KMS-11 (cell line): ENCODE results near the gene SPATS2.
A peak's percentile ranks its signal among the peaks of the same experiment; 100 is the strongest.

ENCODE experiments used
- H2AFZ ChIP-seq: fragments of 200-600 bp; sonication (generic); 2 replicates; pipeline ENCODE4 v1.6.1; 2016; ENCODE audit warnings: antibody characterized with exemption, mixed run types, low read depth
- H3K27ac ChIP-seq: fragments of 200-600 bp; sonication (generic); 2 replicates; pipeline ENCODE4 v1.6.1; 2016; ENCODE audit warnings: mild to moderate bottlenecking, mixed run types
- H3K27me3 ChIP-seq: fragments of 200-600 bp; sonication (generic); 2 replicates; pipeline ENCODE4 v1.6.1; 2017; ENCODE audit warnings: mild to moderate bottlenecking, low read depth, mixed run types, moderate library complexity; ENCODE audit not compliant: insufficient read depth
- H3K36me3 ChIP-seq: fragments of 200-600 bp; sonication (generic); 2 replicates; pipeline ENCODE4 v1.6.1; 2017; ENCODE audit warnings: mild to moderate bottlenecking, mixed run types; ENCODE audit not compliant: insufficient read depth
- H3K4me1 ChIP-seq: fragments of 200-600 bp; sonication (generic); 2 replicates; pipeline ENCODE4 v1.6.1; 2016; ENCODE audit warnings: mild to moderate bottlenecking, low read depth, mixed run types; ENCODE audit not compliant: poor library complexity, severe bottlenecking
- H3K4me2 ChIP-seq: fragments of 200-600 bp; sonication (generic); 2 replicates; pipeline ENCODE4 v1.7.0; 2016; ENCODE audit warnings: mild to moderate bottlenecking, mixed run types
- H3K4me3 ChIP-seq: fragments of 200-600 bp; sonication (generic); IDR thresholded peaks from 2 replicates; pipeline ENCODE4 v1.6.1; 2017; ENCODE audit warnings: low read depth, low read length, mixed read lengths; ENCODE audit not compliant: insufficient read depth
- H3K79me2 ChIP-seq: fragments of 200-600 bp; sonication (generic); 2 replicates; pipeline ENCODE4 v1.6.1; 2016; ENCODE audit warnings: low read depth, mixed run types; ENCODE audit not compliant: insufficient read depth
- H3K9ac ChIP-seq: fragments of 200-600 bp; sonication (generic); 2 replicates; pipeline ENCODE4 v1.6.1; 2016; ENCODE audit warnings: mild to moderate bottlenecking, mixed run types
- H4K20me1 ChIP-seq: fragments of 200-600 bp; sonication (generic); 2 replicates; pipeline ENCODE4 v1.6.1; 2016; ENCODE audit warnings: mild to moderate bottlenecking, mixed run types; ENCODE audit not compliant: insufficient read depth
- TF ChIP-seq, protein P1 (sequence below): fragments of 200-600 bp; sonication (generic); conservative IDR thresholded peaks from 2 replicates; pipeline ENCODE4 v1.6.1; 2017; ENCODE audit warnings: low read depth, mild to moderate bottlenecking, antibody characterized with exemption, low read length, moderate library complexity, mixed read lengths

The SPATS2 gene

GRCh38 chr12:49536526-49537071 is 169.3 kb downstream of the SPATS2 start:
- no peak overlapping the region for H3K9ac ChIP-seq
- H3K4me2 ChIP-seq, result no peak overlapping the region
- H4K20me1 ChIP-seq, result no peaks in the 10 kb centered on the region
- TF ChIP-seq, protein P1, sequence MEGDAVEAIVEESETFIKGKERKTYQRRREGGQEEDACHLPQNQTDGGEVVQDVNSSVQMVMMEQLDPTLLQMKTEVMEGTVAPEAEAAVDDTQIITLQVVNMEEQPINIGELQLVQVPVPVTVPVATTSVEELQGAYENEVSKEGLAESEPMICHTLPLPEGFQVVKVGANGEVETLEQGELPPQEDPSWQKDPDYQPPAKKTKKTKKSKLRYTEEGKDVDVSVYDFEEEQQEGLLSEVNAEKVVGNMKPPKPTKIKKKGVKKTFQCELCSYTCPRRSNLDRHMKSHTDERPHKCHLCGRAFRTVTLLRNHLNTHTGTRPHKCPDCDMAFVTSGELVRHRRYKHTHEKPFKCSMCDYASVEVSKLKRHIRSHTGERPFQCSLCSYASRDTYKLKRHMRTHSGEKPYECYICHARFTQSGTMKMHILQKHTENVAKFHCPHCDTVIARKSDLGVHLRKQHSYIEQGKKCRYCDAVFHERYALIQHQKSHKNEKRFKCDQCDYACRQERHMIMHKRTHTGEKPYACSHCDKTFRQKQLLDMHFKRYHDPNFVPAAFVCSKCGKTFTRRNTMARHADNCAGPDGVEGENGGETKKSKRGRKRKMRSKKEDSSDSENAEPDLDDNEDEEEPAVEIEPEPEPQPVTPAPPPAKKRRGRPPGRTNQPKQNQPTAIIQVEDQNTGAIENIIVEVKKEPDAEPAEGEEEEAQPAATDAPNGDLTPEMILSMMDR, result no peak
- H3K4me1 ChIP-seq, result peaks cover 27% of the 10 kb centered on the region
- peaks cover 28% of the 10 kb centered on the region for H3K27me3 ChIP-seq
- no peak overlapping the region for H2AFZ ChIP-seq
- no peaks in the 10 kb centered on the region for H3K79me2 ChIP-seq
- H3K36me3 ChIP-seq, result no peaks in the 10 kb centered on the region
- no peak overlapping the region for H3K27ac ChIP-seq
- H3K4me3 ChIP-seq, result no peak overlapping the region

- Histone ChIP-seq H3K27ac (no peak overlapping the region), H3K36me3 (no peaks in the 10 kb centered on the region), H4K20me1 (no peaks in the 10 kb centered on the region), H3K9ac (no peak overlapping the region), H3K4me2 (peak overlapping the region; percentile 93), H3K79me2 (no peaks in the 10 kb centered on the region), H2AFZ (no peak overlapping the region), H3K4me3 (no peak overlapping the region), H3K27me3 (peaks cover 28% of the 10 kb centered on the region), H3K4me1 (peaks cover 27% of the 10 kb centered on the region)
- TF ChIP-seq, protein P1, result 0 out of 2 replicates have a peak, but pooled peaks have one; percentile 2
Observed at GRCh38 chr12:49537231-49537751, 170.0 kb downstream of the SPATS2 start.

- H3K4me2 ChIP-seq, result peak overlapping the region; percentile 93
- H3K9ac ChIP-seq, result no peak overlapping the region; the same call in 1 of the 2 replicates
- peaks cover 28% of the 10 kb centered on the region for H3K27me3 ChIP-seq
- peaks cover 27% of the 10 kb centered on the region for H3K4me1 ChIP-seq
- H2AFZ ChIP-seq, result peak overlapping the region; percentile 57
- no peak overlapping the region for H3K27ac ChIP-seq
- H3K4me3 ChIP-seq, result no peak overlapping the region
- H3K79me2 ChIP-seq, result no peaks in the 10 kb centered on the region
- TF ChIP-seq, protein P1, result no peak
- no peaks in the 10 kb centered on the region for H3K36me3 ChIP-seq
- no peaks in the 10 kb centered on the region for H4K20me1 ChIP-seq
Observed at GRCh38 chr12:49537752-49538509, 170.7 kb downstream of the SPATS2 start.

DNA sequence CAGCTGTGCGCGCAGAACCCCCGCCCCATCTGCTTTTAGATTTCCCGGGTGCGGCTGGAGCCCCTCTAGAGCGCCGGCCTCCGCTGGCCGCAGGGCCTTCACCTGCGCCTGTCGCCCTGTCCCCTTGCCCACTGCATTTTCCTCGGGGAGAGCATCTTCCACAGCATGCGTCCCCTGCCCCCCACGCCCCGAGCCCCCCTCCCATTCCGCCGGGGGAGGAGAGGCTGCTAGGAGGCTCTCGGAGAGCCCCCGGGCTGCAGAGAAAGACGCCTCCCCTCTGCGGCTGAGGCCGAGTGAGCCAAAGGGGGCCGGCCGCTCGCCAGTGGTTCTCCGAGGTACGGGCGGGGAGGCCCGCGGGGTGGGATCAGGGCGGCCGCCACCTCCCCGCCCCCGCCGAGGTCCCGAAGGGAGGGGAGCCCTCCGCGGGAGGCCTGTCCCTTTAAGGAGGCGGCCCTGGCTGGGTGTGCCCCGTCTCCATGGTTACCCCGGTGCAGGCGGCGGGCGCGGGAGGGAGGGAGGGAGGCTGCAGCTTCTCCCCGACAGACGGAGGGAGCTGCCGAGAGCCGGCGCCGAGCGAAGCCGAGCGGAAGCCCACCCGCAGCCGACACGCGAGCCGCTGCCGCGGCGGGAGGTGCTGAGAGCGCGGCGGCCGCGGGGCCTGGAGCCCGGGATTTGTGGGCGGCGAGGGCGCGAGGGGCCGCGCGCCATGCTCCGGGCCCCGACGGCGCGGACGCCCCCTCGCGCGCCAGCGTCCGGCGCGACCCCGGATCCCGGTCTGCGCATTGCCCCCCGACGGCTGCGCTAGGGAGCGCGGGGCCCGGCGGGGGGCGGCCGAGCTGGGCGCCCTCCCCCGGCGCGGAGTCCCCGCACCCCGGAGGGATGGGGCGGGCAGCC is 171.5 kb downstream of the SPATS2 start, which contains the start of gene KCNH3:
KCNH3 (plus strand) TSS at position 521 of the 894 bp plus-strand sequence. CDS start 387 bp downstream, outside the sequence.
- Histone ChIP-seq H3K4me1 (peaks cover 27% of the 10 kb centered on the region), H3K9ac (no peak within 1 kb of the TSS; the same call in 1 of the 2 replicates), H3K27ac (no peak within 1 kb of the TSS), H3K36me3 (no peaks in the 10 kb centered on the region), H3K79me2 (no peaks in the 10 kb centered on the region), H4K20me1 (no peaks in the 10 kb centered on the region), H3K4me3 (no peak within 1 kb of the TSS), H2AFZ (peak within 1 kb of the TSS; percentile 57), H3K4me2 (peak within 1 kb of the TSS; percentile 93), H3K27me3 (peaks cover 28% of the 10 kb centered on the region)
- TF ChIP-seq, protein P1, result no peak
